A549 treated with AZD2906 at 1 μM for 4 hours (cell line): ENCODE results near the gene KIRREL3. TPM values are rescaled to one million over a fixed set of nuclear protein-coding genes. Genes with fewer than 3 reads are reported as not detected.

Source experiments
- total RNA-seq: library from RNA; stranded (reverse); fragments of 200-300 nt; extraction: Qiagen RNA extraction; gene quantifications from 5 replicates; pipeline ENCODE4 v1.2.3, GENCODE V29; 2022

The KIRREL3 gene
- total RNA-seq, result 9.0 to 11.2 TPM (median 10.4 TPM) in 5 replicates

DNA sequence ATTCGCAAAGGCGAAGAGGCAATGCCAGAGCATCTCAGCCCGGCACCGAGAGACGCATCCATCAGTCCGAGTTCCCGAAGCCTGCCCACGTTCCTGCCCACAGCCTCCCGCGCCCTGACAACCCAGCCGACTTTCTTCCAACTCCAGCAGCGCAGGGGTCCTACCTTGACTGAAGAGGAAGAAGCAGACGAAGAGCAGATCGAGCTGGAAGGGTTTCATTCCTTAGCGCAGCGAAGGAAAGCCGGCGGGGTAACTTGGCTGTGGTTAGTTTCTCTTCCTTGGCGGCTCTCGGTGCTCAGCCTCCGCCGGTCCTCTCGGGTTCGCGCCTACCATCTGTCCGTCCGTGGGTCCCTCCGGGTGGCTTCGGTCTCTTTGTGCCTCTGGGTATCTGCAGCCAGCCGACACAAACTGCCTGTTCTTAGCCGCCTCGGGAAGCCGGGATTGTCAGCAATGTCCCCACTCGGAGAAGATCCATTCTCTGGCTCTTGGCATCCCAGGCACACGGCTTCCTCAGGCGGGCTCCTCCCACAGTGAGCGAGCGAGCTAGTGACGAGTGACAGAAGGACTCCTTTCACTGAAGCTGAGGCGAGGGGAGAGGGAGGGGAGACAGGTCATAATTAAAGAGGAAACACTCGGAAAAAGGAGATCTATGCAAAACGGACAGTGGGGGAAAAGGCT, at the start of gene KIRREL3:
Gene KIRREL3, minus strand, starts transcription at position 480 of the 678 bp plus-strand sequence.

